B cell (primary cell): ENCODE data around the gene LSM10. TPM values are rescaled to one million over a fixed set of nuclear protein-coding genes. Genes with fewer than 3 reads are reported as not detected.

Source experiments
- ATAC-seq: fragments of 200-7000 bp; cut with Tn5 transposase; one replicate; pipeline ENCODE4 v1.10.0; 2021; ENCODE audit warnings: low read depth, mild to moderate bottlenecking, moderate number of reproducible peaks, moderate library complexity
- CTCF ChIA-PET: fragments of 350-600 bp; sonication (Branson Sonifier 250); formaldehyde crosslinking; loops from one replicate; lab custom pipeline; 2021; ENCODE audit warnings: antibody characterized with exemption, inconsistent platforms; lab: Charles Lee
- POLR2A ChIA-PET: fragments of 350-600 bp; sonication (Branson Sonifier 250); formaldehyde crosslinking; loops from one replicate; lab custom pipeline; 2021; ENCODE audit warnings: antibody characterized with exemption; lab: Charles Lee
- DNase-seq: peaks from one replicate; pipeline ENCODE4 v3.0.0; 2013
- H2AFZ ChIP-seq: 2 replicates; pipeline ENCODE4 v1.6.1; 2012; ENCODE audit warnings: mild to moderate bottlenecking, low read depth, low read length; ENCODE audit not compliant: insufficient read depth, poor library complexity, severe bottlenecking
- H3K27ac ChIP-seq, 2 donors: 1 replicate in 1 of 2; 2 replicates in 1 of 2; pipeline ENCODE4 v1.5.1; 2012 to 2013; ENCODE audit warnings: low read length in 2 of 2, mild to moderate bottlenecking in 2 of 2, moderate library complexity in 1 of 2
- H3K27me3 ChIP-seq, 4 experiments: fragments of 200-600 bp in 1 of 4; sonication (generic) in 1 of 4; replicated peaks in 1 of 4; 1 replicate in 2 of 4; 2 replicates in 2 of 4; pipeline versions ENCODE4 v1.6.1 to v1.7.0; 2013 to 2016; ENCODE audit warnings: low read length in 3 of 4, mild to moderate bottlenecking in 2 of 4, mixed read lengths in 1 of 4, moderate library complexity in 1 of 4; ENCODE audit not compliant: insufficient read depth in 4 of 4, control insufficient read depth in 3 of 4; ENCODE audit errors: control extremely low read depth in 1 of 4
- H3K36me3 ChIP-seq, 2 experiments: replicated peaks in 1 of 2; 1 replicate in 1 of 2; 2 replicates in 1 of 2; pipeline versions ENCODE4 v1.6.1 to v1.7.1; 2013; ENCODE audit warnings: low read length in 1 of 2; ENCODE audit not compliant: insufficient read depth in 2 of 2, control insufficient read depth in 1 of 2; ENCODE audit errors: control extremely low read depth in 1 of 2, extremely low read depth in 1 of 2
- H3K4me1 ChIP-seq, 2 donors: fragments of 200-600 bp in 1 of 2; sonication (generic) in 1 of 2; 1 replicate in 1 of 2; 2 replicates in 1 of 2; pipeline versions ENCODE4 v1.5.1 to v1.6.1; 2013 to 2017; ENCODE audit warnings: low read length in 2 of 2; ENCODE audit not compliant: control insufficient read depth in 2 of 2, insufficient read depth in 2 of 2
- H3K4me2 ChIP-seq: replicated peaks from 2 replicates; pipeline ENCODE3; 2012; ENCODE audit warnings: mild to moderate bottlenecking, low read depth, low read length; ENCODE audit not compliant: poor library complexity, severe bottlenecking
- H3K4me3 ChIP-seq, 5 experiments: fragments of 200-600 bp in 1 of 5; sonication (generic) in 1 of 5; 1 replicate in 3 of 5; 2 replicates in 2 of 5; pipeline versions ENCODE4 v1.5.1 to v1.7.0; 2011 to 2016; ENCODE audit warnings: low read length in 4 of 5, mild to moderate bottlenecking in 4 of 5, low read depth in 2 of 5, control low read depth in 1 of 5, moderate library complexity in 1 of 5; ENCODE audit not compliant: insufficient read depth in 1 of 5; ENCODE audit errors: control extremely low read depth in 1 of 5, extremely low read depth in 1 of 5
- H3K79me2 ChIP-seq: fragments of 200-600 bp; sonication (generic); one replicate; pipeline ENCODE4 v1.6.0; 2016; ENCODE audit warnings: low read length; ENCODE audit not compliant: control insufficient read depth, insufficient read depth
- H3K9ac ChIP-seq: fragments of 200-600 bp; sonication (generic); 2 replicates; pipeline ENCODE4 v1.6.1; 2017; ENCODE audit warnings: mild to moderate bottlenecking, low read length, moderate library complexity
- H3K9me3 ChIP-seq, 3 donors: one replicate each; pipeline versions ENCODE4 v1.6.1 to v1.7.1; 2013; ENCODE audit warnings: low read length in 2 of 3; ENCODE audit not compliant: control insufficient read depth in 2 of 3, insufficient read depth in 1 of 3; ENCODE audit errors: control extremely low read depth in 1 of 3
- H4K20me1 ChIP-seq: 2 replicates; pipeline ENCODE4 v1.6.0; 2012; ENCODE audit warnings: mild to moderate bottlenecking, low read length; ENCODE audit not compliant: insufficient read depth, control insufficient read depth, poor library complexity, severe bottlenecking
- H3K27ac Mint-ChIP-seq: one replicate; pipeline ENCODE4 v1.8.0; 2021; ENCODE audit warnings: mixed read lengths
- H3K27me3 Mint-ChIP-seq: one replicate; pipeline ENCODE4 v1.8.0; 2021; ENCODE audit warnings: mixed read lengths
- H3K4me1 Mint-ChIP-seq: one replicate; pipeline ENCODE4 v1.8.0; 2021; ENCODE audit warnings: mixed read lengths
- H3K4me3 Mint-ChIP-seq: one replicate; pipeline ENCODE4 v1.8.0; 2021; ENCODE audit warnings: mixed read lengths
- H3K9me3 Mint-ChIP-seq: one replicate; pipeline ENCODE4 v1.8.0; 2022; ENCODE audit warnings: mixed read lengths; ENCODE audit not compliant: insufficient read depth
- CTCF ChIP-seq: fragments of 200-600 bp; IDR thresholded peaks from one replicate; pipeline ENCODE4 v1.8.0; 2022; ENCODE audit warnings: antibody characterized with exemption, mild to moderate bottlenecking
- EZH2 ChIP-seq: IDR thresholded peaks from 2 replicates; pipeline ENCODE4 v1.6.1; 2012; ENCODE audit warnings: borderline replicate concordance, low read depth, mild to moderate bottlenecking, moderate library complexity, low read length; ENCODE audit not compliant: insufficient read depth, poor library complexity, severe bottlenecking
- WGBS: methylation state at CpG from one replicate; pipeline ENCODE4 v1.1.5; 2013; ENCODE audit warnings: missing lambda C conversion rate; ENCODE audit not compliant: insufficient coverage; 5-methylcytosine and 5-hydroxymethylcytosine counted together
- intact Hi-C: fragments of 100-400 bp; cut with micrococcal nuclease; formaldehyde crosslinking; loops from one replicate; pipeline ENCODE4 v1.10.0; 2022
- polyA plus RNA-seq: library from polyadenylated mRNA; depleted of rRNA; stranded (reverse); fragments of >200 nt; gene quantifications from 2 replicates; pipeline ENCODE4 v1.2.3, GENCODE V29; 2012
- total RNA-seq, 2 donors: library from RNA; stranded (reverse); fragments of 120-200 nt in 1 of 2; gene quantifications; 1 replicate in 1 of 2; 2 replicates in 1 of 2; pipeline versions ENCODE4 v1.2.3 to v1.2.4, GENCODE V29; 2013 to 2022

Gene LSM10
- total and polyA plus RNA-seq, 2 donors (not counting 1 experiment from before 2014, with no cell fraction given) = 73.5 to 136 TPM

GRCh38 chr1:36384542-36385409, 12.9 kb downstream of the LSM10 start:
- peak overlapping the region; percentile 54 to 92 for H3K27ac ChIP-seq
- no peak for TF ChIP-seq CTCF
- no peak for TF ChIP-seq EZH2
- no peak for DNase-seq
- Mint-ChIP-seq H3K9me3 (no peaks in the 10 kb centered on the region), H3K4me1 (peaks cover 79% of the 10 kb centered on the region), H3K27ac (peak overlapping the region; percentile 83), H3K27me3 (no peaks in the 10 kb centered on the region), H3K4me3 (peak overlapping the region; percentile 97)
- peak overlapping the region; percentile 74 to 97 (median 93) for H3K4me3 ChIP-seq
- peaks cover 60 to 75% of the 10 kb centered on the region in 2 donors for H3K4me1 ChIP-seq
- peaks cover 51% of the 10 kb centered on the region for H4K20me1 ChIP-seq
- intact Hi-C loops = loop anchor here (5.0 kb wide), 1 partner anchor 1093 kb away; no protein-coding TSS in a partner anchor
- ChIA-PET CTCF (interaction anchor here (0.8 to 4.2 kb wide), 7 partner anchors 12 to 197 kb away, joined by 3 to 30 read pairs (median 4); no protein-coding TSS in a partner anchor), POLR2A (interaction anchor here (0.7 to 1.6 kb wide), 5 partner anchors 8 to 65 kb away, joined by 3 to 5 read pairs (median 3); partner anchors contain the start of genes LSM10 and OSCP1)
- H3K4me2 ChIP-seq = peak overlapping the region; percentile 79
- no peak for ATAC-seq
- peak overlapping the region; percentile 92 for H3K9ac ChIP-seq
- peaks cover 0 to 7% of the 10 kb centered on the region in 2 experiments for H3K36me3 ChIP-seq
- no peaks in the 10 kb centered on the region for H3K27me3 ChIP-seq
- H3K9me3 ChIP-seq = no peaks in the 10 kb centered on the region
- H3K79me2 ChIP-seq = peaks cover 90% of the 10 kb centered on the region
- WGBS = under 1% methylated on average over 23 of the region's 25 CpGs
- H2AFZ ChIP-seq = peak overlapping the region; percentile 79
